GM19023 (cell line): ENCODE data around the gene CMIP.

Source experiments
- ATAC-seq: cut with Tn5 transposase; IDR thresholded peaks from one replicate; pipeline ENCODE4 v1.9.1; 2021; ENCODE audit warnings: mild to moderate bottlenecking, moderate library complexity; ENCODE audit not compliant: unreplicated experiment

The CMIP gene

DNA sequence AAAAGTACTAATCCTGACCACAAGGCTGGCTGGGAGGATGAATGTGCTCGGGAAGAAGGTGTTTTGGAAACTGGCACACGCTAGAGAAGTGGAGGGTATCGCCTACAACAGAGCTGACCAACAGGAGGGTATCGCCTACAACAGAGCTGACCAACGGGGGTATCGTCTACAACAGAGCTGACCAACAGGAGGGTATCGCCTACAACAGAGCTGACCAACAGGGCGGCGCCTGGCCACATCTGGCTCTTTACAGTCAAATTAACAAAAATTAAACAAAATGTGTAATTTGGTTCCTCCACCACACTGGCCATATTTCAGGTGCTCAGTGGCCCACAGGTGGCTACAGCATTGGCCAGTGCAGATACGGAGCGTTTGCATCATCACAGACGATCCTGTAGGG lies 153.5 kb downstream of the CMIP start:
- no peak for ATAC-seq

DNA sequence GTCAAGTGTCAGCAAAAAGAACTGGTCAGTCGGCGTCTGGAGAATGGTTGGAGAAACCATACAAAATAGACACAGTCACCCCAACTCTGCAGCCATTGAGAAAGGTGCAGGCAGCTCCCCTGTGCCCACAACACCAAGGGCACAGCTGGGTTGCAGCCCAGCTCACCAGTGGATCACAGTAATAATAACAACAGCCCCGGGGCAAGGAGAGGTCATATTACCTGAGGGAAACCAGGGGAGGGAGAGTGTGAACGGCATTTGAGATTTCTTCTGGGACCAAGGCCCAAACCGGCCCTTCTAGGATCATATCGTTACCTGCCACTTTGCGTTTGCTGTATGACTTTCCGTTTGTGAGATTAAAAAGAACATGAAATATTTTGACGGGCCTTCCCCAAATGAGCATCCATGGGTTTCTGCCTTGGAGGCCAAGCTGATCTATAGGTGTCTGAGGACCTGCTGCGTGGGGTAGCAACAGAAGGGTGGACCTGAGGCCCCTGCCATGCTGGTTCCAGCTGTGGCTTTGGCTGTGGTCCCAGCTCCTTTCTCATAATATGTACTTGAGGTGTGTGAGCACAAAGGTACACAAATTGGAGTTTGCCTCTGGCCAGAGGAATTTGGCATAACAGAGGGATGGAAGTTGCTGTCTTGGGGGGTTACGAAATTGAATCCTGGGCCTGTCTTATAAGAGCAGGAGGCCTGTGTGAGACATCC lies 154.6 kb downstream of the CMIP start:
- ATAC-seq = no peak

DNA sequence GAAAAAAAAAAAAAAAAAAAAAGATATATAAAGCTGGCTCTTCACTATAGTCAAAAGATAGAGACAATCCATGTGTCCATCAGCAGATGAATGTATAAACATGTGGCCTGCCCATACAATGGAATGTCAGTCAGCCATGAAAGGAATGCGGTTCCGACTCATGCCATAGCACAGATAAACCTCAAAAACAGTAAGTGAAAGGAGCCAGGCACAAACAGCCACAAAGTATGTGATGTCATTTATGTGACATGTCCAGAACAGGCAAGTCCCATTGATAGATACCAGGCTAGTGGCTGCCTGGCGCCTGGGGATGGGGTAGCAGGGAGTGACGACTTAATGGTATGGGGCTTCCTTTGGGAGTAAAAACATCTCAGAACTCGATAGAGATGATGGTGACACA lies 155.7 kb downstream of the CMIP start:
- no peak for ATAC-seq

DNA sequence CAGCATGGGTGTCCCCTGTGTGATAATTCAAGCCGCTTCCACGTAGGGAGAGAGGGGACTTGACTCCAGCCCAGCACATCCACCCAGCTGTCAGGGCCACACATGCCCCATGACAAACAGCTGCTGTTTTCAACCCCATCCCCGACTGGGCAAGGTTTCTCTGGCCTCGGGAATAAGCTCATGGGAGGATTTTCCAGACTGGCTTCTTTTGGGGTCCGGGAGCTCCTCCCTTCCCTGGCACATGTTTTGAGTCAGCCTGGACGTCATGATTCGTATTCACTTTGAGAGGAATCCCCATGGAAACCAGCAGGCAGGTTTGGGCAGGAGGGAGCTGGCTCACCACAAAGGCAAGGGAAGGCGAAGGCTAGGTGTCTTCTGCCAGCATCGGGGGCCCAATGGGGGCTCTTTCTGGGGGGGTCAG lies 156.4 kb downstream of the CMIP start:
- ATAC-seq = no peak

DNA sequence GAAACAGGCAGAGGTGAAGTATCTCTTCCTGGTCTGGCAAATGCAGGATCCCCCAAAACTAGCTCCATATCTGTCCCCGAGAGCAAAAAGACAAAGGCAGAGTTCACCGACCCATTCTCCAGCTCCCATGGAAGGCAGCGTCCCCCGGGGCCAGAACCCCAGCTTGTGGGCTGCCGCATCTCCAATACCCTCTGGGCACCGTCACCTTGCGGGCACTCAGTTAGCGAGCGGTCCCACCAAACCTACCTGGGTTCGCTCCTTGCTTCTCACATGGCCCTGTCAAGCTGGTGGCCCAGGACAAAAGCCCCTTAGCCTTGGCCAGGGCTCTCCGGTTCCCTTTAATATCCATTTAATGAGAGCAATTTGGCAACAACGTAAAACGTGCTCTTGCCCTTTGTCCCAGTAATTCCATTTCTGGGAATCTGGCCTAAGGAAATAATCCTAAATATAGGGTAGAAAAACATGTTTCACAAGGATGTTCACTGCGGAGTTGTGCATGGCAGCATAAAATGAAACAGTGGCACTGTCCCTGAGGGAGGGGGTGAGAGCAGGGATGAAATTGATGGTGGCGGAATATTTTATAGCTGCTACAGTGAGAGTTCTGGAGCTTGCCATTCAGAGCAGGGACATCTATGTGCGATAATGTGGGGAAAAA lies 157.1 kb downstream of the CMIP start:
- no peak for ATAC-seq

DNA sequence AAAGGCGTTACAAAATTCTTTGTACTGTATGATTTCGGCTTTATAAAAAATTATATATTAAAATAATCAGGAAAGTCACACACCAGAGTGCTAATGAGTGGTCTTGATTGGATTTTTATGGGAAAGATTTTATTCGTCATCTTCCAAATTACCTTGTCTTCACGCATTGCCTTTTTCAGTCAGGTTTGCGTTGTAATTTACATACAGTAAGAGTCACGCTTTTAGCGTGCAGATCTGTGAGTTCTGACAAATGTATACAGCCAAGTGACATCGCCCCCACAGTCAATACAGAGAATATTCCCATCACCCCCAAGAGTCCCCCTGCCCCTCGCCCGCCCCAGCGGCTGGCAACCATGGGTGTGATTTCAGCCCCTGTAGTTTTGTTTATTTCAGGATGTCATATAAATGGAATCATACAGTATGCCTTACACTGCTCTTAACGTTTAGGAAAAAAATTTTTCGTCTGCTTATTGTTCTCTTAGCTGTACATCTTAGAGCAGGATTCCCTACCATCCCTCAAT lies 157.7 kb downstream of the CMIP start:
- ATAC-seq = no peak

DNA sequence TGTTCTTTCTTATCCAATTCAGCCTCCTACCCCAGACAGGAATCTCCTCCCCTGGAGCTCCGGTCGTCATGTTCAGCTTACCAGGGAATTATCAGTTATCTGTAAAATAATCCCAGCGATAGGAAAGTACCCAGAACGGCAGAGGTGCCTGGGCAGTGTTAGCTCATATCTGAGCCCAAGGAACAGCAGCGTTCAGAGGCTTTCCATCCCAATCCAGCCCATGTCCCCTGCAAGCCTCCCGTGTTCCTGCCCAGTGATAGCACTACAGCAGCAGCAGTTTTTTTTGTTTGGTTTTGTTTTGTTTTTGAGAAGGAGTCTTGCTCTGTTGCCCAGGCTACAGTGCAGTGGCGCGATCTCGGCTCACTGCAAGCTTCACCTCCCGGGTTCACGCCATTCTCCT lies 158.2 kb downstream of the CMIP start:
- no peak for ATAC-seq

DNA sequence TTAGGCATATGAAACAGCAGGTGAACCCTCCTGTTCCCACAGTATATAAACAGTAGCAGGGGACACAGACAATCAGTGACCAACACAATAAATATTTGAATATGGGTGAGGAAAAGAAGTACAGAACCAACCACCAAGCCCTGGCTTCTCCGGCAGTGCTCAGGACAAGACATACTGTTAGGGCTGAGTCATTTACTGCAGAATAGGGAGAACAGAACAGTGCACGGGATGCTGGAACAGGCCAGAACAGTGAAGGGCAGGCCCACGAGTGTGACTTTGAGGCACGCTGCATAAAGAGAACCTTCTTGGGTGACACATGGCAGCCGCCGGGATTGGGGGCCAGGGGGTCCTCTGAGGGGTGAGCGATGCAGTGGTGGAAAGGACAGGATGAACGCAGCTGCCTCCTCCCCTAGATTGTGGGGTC lies 160.4 kb downstream of the CMIP start:
- ATAC-seq = no peak

DNA sequence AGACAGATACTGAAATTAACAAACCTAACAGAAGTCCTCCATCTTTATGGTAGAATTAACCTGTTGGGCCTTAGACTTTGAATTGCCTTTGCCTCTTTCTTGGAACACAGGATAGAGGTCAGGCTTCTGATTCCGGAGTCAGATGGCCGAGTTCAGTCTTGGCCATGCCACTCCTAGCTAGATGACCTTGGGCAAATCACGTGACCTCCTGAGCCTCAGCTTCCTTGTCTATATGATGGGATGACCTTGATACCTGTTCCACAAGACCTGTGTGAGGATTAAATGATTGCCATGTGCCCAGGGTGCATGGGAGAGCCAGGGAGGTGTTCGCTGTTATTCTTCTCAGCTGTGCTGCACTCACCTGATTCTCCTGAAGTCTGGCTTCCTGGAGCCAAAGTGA lies 161.4 kb downstream of the CMIP start:
- no peak for ATAC-seq

DNA sequence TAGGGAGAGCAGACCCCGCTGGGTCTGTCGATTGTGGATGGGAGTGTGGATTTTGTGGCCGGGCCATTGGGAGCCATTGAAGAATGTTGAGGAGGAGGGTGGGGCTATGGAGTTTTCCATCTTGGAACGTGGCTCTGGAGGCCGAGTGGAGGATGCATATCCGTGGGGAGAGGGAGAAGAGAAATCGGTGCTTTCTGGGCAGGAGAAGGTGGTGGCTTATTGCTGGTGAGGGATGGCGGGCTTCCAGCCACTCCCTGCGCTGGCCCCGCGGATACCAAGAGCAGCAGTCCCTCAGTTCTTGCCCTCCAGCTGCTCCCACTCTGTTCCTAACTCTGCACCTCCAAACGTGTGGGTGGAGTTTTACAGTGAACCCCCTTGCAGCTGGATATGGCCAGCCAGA lies 162.4 kb downstream of the CMIP start:
- no peak for ATAC-seq

DNA sequence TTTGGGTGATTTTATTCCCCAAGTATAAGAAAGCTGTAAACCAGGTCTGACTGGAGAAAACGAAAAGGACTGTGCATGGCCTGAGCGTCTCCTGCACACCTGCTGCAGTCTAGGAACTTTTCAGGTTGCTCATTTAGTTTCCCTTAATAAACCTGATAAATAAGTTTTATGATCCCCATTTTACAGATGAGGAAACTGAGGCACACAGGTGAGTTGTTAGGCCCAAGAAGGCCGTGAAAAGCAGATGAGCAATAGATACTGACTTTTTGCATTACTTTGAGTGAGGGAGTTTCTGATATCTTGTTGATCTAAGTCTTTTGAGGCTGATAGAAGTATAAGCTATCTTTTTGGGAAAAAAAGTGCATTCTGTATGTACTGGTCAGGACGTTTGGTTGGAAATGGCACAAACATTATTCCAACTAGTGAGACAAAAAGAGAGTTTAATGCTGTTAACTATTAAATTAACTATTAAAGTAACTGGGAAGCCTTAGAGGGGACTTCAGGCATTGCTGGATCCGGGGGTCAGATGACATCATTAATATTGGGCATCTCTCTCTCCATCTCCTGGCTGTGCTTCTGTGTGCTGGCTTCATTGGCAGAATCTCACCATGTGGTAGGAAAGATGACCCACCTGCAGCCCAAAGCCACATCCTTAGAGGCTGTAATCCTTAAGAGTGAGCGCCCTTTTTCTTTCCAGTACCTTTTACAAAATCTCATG lies 163.4 kb downstream of the CMIP start:
- peak; percentile 18 for ATAC-seq

DNA sequence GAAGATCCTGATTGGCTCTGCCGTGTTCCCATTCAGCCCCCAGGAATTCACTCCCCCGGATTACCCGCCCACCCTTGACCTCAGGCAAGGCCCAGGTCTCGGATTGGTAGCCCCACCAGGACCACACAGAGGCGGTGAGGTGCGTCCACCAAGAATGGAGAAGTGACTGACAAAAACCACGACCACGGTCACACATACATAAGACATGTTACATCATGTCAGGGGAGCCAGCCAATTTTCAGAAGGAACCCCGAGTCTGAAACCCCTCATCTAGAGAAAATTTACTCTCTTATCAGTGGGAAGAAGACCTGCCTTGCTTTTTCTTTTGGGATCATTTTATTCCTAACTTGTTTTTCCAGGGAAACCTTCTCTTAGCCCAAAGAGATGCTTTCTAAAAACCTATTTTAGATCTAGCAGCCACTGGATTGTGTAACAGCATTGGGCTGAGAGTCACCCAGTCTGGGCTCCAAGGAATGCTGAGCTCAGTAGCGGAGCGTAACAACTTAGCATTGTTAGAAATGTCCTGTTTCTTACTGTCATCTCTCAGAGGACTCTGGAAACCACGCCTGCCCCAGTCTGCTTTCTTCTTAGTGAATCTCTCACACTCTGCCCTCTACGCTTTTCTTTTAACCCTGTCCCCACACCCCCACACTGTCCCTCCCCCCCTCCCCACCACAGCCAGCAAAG lies 164.1 kb downstream of the CMIP start:
- peak; percentile 69 for ATAC-seq

DNA sequence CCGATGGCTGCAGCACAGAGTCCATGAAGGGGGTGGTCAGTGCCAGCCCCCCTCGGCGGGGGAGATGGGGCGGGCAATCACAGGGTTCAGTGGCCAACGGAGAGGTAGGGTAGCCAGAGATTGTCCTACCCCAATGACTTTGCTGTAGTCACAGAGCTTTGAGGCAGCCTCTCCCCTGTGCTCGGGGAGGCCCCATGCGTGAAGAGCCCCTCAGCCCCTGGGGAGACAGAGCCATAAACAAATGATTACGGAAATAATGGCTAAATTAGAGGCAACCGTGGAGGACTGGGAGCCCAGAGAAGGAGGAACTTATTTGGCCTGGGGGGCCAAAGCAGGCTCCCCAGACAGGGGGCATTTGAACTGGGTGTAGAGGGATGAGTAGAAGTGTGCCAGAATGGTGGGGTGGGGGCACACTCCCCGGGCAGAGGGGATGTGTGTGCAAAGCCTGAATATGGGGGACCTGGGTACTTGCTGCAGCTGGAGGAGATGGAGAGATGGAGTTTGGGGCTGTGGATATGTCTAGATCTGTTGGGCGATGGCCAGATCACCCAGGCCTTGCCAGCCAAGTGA lies 164.8 kb downstream of the CMIP start:
- ATAC-seq = no peak

DNA sequence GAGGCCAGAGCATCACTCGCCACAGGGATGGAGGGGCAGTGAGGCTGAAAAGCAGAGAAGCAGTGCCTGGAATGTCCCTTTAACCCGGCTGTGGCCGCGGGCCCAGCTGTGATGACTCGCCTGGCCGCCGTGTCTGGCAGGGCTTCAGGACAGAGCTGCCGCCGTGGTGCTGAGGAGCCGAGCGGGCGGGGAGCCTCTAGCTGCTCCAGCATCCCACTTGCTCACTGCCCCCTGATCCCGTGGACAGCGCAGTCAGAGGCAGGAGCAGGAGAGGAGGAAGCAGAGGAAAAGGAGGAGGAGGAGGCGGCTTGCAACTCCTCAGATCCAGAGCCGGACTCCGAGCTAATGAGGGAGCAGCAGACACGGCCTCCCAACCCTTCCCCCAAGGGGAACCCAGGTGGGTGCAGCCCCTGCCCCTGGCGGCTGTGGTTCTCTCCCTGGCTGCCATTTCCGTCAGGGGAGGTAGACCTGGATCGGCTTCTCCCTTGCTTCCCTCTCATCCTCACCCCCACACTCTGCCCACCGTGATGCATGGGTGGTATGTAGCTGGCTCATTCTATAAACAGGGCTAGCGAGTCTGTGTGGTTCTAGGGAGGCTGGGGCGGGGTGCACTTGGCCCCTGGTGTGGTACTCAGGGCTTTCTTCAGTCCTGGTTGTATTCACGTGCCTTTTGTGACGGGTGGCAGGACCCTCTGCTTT lies 165.7 kb downstream of the CMIP start:
- ATAC-seq = no peak

DNA sequence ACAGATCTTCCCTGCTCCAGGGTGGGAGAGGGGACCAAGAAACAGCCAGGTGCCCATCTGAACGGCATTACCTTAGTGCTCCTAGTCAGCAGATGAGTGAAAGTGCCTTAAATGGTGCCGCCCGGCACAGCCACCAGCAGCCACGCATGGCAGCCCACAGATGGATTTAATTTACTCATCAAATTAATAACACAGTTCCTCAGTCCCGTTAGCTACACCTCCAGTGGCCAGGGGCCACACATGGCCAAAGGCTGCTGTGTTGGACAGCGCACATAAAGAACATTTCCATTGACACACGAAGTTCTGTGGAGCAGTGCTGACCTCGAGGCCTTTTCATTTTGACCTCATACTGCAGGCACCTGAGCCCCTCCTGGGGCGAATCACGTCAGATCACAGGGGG lies 166.3 kb downstream of the CMIP start:
- ATAC-seq = no peak

DNA sequence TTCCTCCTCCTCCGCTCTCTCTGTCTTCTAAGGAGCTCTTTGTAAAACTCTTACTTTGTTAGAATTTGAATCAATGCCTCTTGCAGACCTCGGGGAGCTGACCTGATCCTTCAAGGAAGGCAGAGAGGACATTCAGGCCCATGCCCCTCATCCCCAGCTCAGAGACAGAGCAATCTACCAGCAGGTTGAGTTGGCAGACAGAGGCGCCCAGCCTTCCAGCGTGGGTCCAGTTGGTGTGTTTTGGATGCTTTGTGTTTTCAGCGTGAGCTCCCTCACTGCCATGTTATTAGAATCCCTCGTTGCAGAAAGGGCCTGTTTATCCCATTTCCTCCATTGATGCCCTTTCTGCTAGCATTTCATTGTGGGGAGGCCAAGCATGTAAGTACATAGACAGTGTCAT lies 167.1 kb downstream of the CMIP start:
- no peak for ATAC-seq

DNA sequence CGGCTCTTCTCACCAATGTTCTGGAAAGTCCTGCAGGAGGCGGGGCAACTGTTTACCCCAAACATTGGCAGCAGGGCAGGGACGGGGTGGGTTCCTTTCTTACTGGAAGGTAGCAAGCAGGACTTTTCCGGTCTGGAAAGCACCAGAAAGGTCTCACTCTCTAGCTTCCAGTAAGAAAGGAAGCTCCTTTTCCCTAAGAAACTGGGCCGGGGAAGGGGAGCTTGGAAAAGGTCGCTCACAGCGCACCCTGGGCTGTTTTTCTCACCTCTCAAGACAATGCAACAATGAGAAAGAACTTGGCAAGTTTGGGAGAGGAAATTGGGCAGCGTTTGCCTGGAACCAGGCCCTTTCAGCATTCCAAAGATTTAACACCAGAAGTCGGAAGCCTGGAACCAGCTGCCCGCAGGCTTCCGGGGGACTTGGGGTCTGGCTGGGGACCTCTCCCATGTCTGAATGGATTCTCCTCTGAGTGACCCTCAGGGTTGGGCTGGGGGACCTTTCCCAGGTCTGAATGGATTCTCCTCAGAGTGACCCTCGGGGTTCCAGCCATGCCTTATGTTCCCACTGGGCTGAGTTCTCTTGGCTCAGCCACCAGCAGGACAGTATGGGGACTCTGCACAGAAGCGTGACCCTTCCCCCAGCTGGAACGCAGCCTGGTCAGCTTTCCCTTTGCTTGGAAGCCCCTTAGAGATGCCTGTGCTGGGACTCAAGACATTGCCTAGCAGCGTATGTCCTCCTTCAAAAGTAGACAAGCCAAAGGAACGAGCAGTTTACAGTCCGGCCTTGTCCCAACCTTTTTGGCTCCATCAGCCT lies 167.9 kb downstream of the CMIP start:
- ATAC-seq = no peak

DNA sequence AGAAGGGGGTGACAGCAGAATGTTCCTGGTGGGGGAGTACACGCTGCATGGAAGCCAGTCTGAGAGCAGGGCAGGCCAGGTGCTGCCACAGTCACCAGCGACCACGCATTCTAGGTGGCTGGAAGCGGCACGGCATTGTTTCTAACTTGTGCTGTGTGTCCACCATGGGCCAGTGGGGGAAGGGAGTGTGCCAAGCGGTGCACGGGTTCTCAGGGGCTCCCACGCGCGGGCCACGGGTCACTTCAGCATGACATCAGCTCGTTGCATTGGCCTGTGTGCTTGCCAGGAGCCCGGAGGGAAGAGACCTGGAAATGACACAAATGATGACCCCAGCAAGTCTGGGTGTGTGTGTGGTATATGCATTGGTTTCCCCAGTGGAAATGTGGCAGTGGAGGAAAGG lies 169.6 kb downstream of the CMIP start:
- ATAC-seq = no peak

DNA sequence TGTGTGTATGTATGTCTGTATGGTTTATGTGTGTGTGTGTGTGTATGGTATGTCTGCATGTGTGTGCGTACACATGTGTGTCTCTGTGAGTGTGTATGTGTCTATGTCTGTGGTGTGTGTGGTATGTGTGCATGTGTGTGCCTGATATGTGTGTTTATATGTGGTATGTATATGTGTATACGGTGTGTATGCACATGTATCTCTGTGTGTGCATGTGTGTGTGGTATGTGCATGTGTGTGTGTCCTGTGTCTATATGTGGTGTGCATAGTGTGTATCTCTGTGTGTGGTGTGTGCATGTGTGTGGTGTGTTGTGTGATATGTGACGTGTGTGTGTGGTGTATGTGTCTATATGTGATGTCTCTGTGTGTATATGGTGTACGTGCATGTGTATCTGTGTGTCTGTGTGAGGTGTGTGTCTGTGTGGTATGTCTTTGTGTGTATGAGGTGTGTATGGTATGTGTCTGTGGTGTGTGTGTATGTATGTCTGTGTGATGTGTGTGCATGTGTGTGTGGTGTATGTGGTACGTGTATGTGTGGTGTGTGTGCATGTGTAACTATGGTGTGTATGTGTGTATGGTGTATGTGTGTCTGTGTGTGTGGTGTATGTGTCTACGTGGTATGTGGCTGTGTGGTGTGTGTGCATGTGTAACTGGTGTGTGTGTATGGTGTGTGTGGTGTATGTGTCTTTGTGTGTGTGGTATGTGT lies 170.2 kb downstream of the CMIP start:
- ATAC-seq = no peak
